Naive thymus-derived CD4-positive, alpha-beta T cell (primary cell): ENCODE data around the gene KIAA0232. TPM values are rescaled to one million over a fixed set of nuclear protein-coding genes. Genes with fewer than 3 reads are reported as not detected.
"Not testable (repeated sequence)": the region's sequence is repeated elsewhere in the genome, so short reads cannot be mapped to it uniquely, and the experiment has no call there.

Experiments
- ATAC-seq: fragments of 150-1000 bp; cut with Tn5 transposase; 2 replicates; pipeline ENCODE4 v1.10.0; 2021; ENCODE audit warnings: mild to moderate bottlenecking, moderate library complexity
- CTCF ChIA-PET: fragments of 350-600 bp; sonication (Branson Sonifier 250); formaldehyde crosslinking; loops from one replicate; lab custom pipeline; 2021; ENCODE audit warnings: antibody characterized with exemption; lab: Charles Lee
- POLR2A ChIA-PET: fragments of 350-600 bp; sonication (Branson Sonifier 250); formaldehyde crosslinking; loops from one replicate; lab custom pipeline; 2021; ENCODE audit warnings: antibody characterized with exemption, inconsistent platforms; lab: Charles Lee
- DNase-seq, 9 donors: peaks; one replicate each; pipeline versions ENCODE4 v3.0.0 to v3.0.0-alpha.2; 2020 to 2022; ENCODE audit warnings: mixed read lengths in 1 of 9
- H3K27ac ChIP-seq: one replicate; pipeline ENCODE4 v1.7.0; 2013; ENCODE audit warnings: mild to moderate bottlenecking, low read depth, low read length, moderate library complexity
- H3K27me3 ChIP-seq, 2 donors: one replicate each; pipeline ENCODE4 v1.7.0; 2013; ENCODE audit warnings: low read length in 2 of 2, mild to moderate bottlenecking in 2 of 2, moderate library complexity in 2 of 2; ENCODE audit not compliant: control insufficient read depth in 2 of 2, insufficient read depth in 2 of 2
- H3K36me3 ChIP-seq, 3 experiments: 1 replicate in 2 of 3; 2 replicates in 1 of 3; pipeline ENCODE4 v1.7.0; 2013; ENCODE audit warnings: low read length in 3 of 3, mild to moderate bottlenecking in 3 of 3, moderate library complexity in 1 of 3; ENCODE audit not compliant: insufficient read depth in 3 of 3, control insufficient read depth in 2 of 3
- H3K4me1 ChIP-seq, 2 donors: one replicate each; pipeline ENCODE4 v1.7.0; 2013; ENCODE audit warnings: low read length in 2 of 2, mild to moderate bottlenecking in 2 of 2, moderate library complexity in 1 of 2; ENCODE audit not compliant: control insufficient read depth in 2 of 2, insufficient read depth in 2 of 2
- H3K4me3 ChIP-seq: 2 replicates; pipeline ENCODE4 v1.7.0; 2013; ENCODE audit warnings: mild to moderate bottlenecking, low read length
- H3K9me3 ChIP-seq, 3 experiments: 1 replicate in 2 of 3; 2 replicates in 1 of 3; pipeline ENCODE4 v1.7.0; 2013; ENCODE audit warnings: low read length in 3 of 3; ENCODE audit not compliant: control insufficient read depth in 2 of 3
- H3K27ac Mint-ChIP-seq, 9 donors: one replicate each; pipeline ENCODE4 v1.8.0; 2020 to 2022; ENCODE audit warnings: mixed read lengths in 9 of 9, mild to moderate bottlenecking in 8 of 9, moderate library complexity in 5 of 9, inconsistent platforms in 2 of 9
- H3K27me3 Mint-ChIP-seq, 5 donors: one replicate each; pipeline ENCODE4 v1.8.0; 2021 to 2022; ENCODE audit warnings: mixed read lengths in 5 of 5, mild to moderate bottlenecking in 1 of 5
- H3K36me3 Mint-ChIP-seq, 5 donors: one replicate each; pipeline ENCODE4 v1.8.0; 2020 to 2022; ENCODE audit warnings: mixed read lengths in 5 of 5, mild to moderate bottlenecking in 3 of 5, inconsistent platforms in 1 of 5
- H3K4me1 Mint-ChIP-seq, 7 donors: one replicate each; pipeline ENCODE4 v1.8.0; 2020 to 2022; ENCODE audit warnings: mixed read lengths in 7 of 7, mild to moderate bottlenecking in 3 of 7, inconsistent platforms in 1 of 7
- H3K4me3 Mint-ChIP-seq, 10 donors: one replicate each; pipeline ENCODE4 v1.8.0; 2020 to 2022; ENCODE audit warnings: mild to moderate bottlenecking in 10 of 10, mixed read lengths in 10 of 10, moderate library complexity in 6 of 10, inconsistent platforms in 2 of 10
- H3K9me3 Mint-ChIP-seq, 11 donors: one replicate each; pipeline ENCODE4 v1.8.0; 2020 to 2022; ENCODE audit warnings: mixed read lengths in 11 of 11, mild to moderate bottlenecking in 4 of 11, inconsistent platforms in 1 of 11, moderate library complexity in 1 of 11
- intact Hi-C, 2 donors: fragments of 100-400 bp; cut with micrococcal nuclease; formaldehyde crosslinking; loops; one replicate each; pipeline ENCODE4 v1.15.1; 2023
- polyA plus RNA-seq, 2 donors: library from polyadenylated mRNA; unstranded; fragments of 300-500 nt; fragmentation: Illumina TruSeq; gene quantifications; one replicate each; pipeline ENCODE4 v1.2.3, GENCODE V29; 2021
- total RNA-seq, 6 experiments: library from RNA in 5 of 6; stranded (reverse) in 5 of 6; gene quantifications; 1 replicate in 5 of 6; 2 replicates in 1 of 6; pipeline ENCODE4 v1.2.3 and lab custom pipeline; 2021 to 2026

The KIAA0232 gene
- total and polyA plus RNA-seq, 7 experiments from 2014 or later = 12.0 to 24.2 (median 17.2) TPM

- Mint-ChIP-seq H3K27ac (peak overlapping the region in 7 of 9 donors; percentile 36 to 94 (median 85)), H3K27me3 (peaks cover 0 to 2% (median 0%) of the 10 kb centered on the region in 5 donors), H3K36me3 (peaks cover 0 to 5% (median 0%) of the 10 kb centered on the region in 5 donors), H3K9me3 (no peaks in the 10 kb centered on the region), H3K4me3 (peak overlapping the region; percentile 86 to 95 (median 90)), H3K4me1 (peaks cover 49 to 63% (median 59%) of the 10 kb centered on the region in 7 donors)
- Histone ChIP-seq H3K27me3 (no peaks in the 10 kb centered on the region), H3K4me3 (peak overlapping the region; percentile 66), H3K36me3 (peaks cover 0 to 9% (median 0%) of the 10 kb centered on the region in 3 experiments), H3K27ac (peak overlapping the region; percentile 97), H3K4me1 (peaks cover 20 to 33% of the 10 kb centered on the region in 2 donors), H3K9me3 (no peaks in the 10 kb centered on the region)
- CTCF ChIA-PET = interaction anchor here (0.7 to 1.4 kb wide), 4 partner anchors 9 to 195 kb away, joined by 3 to 5 read pairs (median 3); no protein-coding TSS in a partner anchor
- ATAC-seq (peak; percentile 29), DNase-seq (peak in 2 of 9 donors; percentile 26 to 64)
- POLR2A ChIA-PET = interaction anchor here (0.6 to 7.1 kb wide), 19 partner anchors 8 to 270 kb away, joined by 3 to 62 read pairs (median 7); partner anchors contain the start of genes BLOC1S4, GRPEL1, MRFAP1 and TADA2B
- intact Hi-C loops = loop anchor here (1.0 to 5.0 kb wide), 16 partner anchors 8 to 1287 kb away; partner anchors contain the start of genes BLOC1S4 (in 2 of the 2), GRPEL1 (in 2 of the 2), TADA2B (in 2 of the 2) and KIAA0232 (in 1 of the 2)
These were observed 127.4 kb downstream of the KIAA0232 start for GRCh38 chr4:6909970-6910339.

DNA sequence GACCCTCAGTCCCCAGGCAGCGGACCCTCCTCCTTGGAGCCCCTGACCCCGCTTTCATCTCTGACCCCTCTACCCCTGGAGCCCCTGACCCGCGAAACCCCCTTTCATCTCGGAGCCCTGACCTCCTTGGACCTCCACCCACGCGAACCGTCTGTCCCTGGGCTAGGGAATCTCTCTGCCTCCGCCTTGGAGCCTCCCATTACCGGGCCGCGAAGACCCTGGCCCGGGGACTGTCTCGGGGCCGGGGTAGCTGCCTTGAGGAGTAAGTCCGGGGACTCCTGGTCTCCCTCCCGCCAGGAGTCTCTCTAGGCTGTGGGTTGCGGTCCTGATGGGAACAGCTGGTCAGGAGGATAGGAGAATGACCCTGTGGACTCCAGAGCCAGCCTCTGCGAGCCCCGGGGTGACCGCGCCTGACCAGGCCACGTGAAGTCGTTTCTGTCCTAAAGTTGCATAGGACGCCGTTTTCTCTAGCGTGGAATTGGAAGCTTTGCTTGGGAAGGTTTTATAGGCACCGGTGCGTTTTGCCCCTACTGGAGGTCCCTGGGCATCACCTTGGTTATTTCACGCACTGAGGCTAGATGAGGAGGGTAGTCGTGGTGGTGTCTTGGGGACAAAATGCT lies 127.9 kb downstream of the KIAA0232 start:
- CTCF ChIA-PET = interaction anchor here (0.7 to 1.3 kb wide), 5 partner anchors 10 to 133 kb away, joined by 3 to 5 read pairs (median 4); partner anchors contain the start of gene TADA2B
- Mint-ChIP-seq H3K4me3 (peak overlapping the region; percentile 86 to 95 (median 90)), H3K36me3 (peaks cover 0 to 5% (median 0%) of the 10 kb centered on the region in 5 donors), H3K4me1 (peaks cover 51 to 68% (median 62%) of the 10 kb centered on the region in 7 donors), H3K9me3 (no peaks in the 10 kb centered on the region), H3K27me3 (peaks cover 0 to 2% (median 0%) of the 10 kb centered on the region in 5 donors), H3K27ac (peak overlapping the region; percentile 36 to 94 (median 85))
- Histone ChIP-seq H3K27ac (peak overlapping the region; percentile 72), H3K9me3 (no peaks in the 10 kb centered on the region), H3K4me1 (peaks cover 20 to 37% of the 10 kb centered on the region in 2 donors), H3K4me3 (peak overlapping the region; percentile 66), H3K27me3 (no peaks in the 10 kb centered on the region), H3K36me3 (peaks cover 0 to 9% (median 0%) of the 10 kb centered on the region in 3 experiments)
- ATAC-seq (no peak), DNase-seq (no peak)
- POLR2A ChIA-PET = interaction anchor here (0.7 to 7.1 kb wide), 9 partner anchors 10 to 237 kb away, joined by 3 to 62 read pairs (median 5); partner anchors contain the start of gene GRPEL1
- intact Hi-C loops = loop anchor here in 1 of 2 donors (2.0 kb wide), 1 partner anchor 16 kb away; no protein-coding TSS in a partner anchor

DNA sequence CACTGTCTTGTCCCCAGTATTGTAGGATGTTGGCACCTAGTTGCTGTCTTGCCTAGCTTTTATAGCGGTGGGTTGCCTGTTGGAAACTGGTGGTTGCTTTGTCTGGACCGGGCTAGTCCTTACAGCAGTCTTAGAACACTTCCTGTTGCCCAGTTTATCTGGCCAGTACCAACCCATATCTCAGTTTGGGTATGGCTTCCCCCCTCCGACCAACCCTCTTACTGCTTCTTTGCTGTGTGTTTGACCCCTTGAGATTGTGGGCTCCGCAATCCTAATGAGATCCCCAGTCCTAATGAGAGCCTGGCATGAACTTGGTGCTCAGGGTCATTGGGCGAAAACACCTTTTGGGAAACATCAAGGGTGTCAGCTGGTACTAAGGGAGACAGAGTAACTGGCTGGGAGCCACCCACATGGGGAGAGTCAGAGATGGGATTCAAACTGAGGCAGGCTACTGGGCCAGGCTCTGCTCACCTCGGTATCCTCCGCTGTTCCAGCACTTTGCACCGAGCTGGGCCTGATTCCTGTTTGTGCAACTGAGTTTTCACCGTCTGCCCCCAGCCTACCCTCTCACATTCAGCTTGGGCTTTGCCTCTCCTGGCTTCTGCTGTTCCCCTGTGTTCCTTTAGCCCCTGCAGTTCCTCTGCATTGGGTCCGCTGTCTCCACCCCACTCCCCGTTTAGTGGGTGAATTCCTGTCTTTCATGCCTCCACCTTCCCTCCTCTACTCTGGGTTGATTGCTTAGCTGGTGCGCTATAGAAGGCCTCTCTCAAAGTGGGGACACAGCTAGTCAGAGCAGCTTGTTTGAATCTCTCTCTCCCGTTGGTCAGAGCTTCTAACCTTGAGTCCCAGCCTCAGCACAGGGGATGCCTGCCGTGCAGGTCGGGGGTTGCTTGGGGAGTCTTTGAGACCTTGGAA lies 128.7 kb downstream of the KIAA0232 start:
- no peaks in the 10 kb centered on the region for H3K27me3 ChIP-seq
- Mint-ChIP-seq H3K27me3 (peaks cover 0 to 2% (median 0%) of the 10 kb centered on the region in 5 donors), H3K36me3 (peaks cover 0 to 5% (median 0%) of the 10 kb centered on the region in 5 donors), H3K27ac (peak overlapping the region; percentile 36 to 94 (median 85)), H3K9me3 (no peaks in the 10 kb centered on the region), H3K4me3 (peak overlapping the region; percentile 86 to 95 (median 90)), H3K4me1 (peaks cover 59 to 76% (median 67%) of the 10 kb centered on the region in 7 donors)
- ChIA-PET POLR2A (interaction anchor here (0.6 to 7.1 kb wide), 13 partner anchors 12 to 1077 kb away, joined by 3 to 62 read pairs (median 4); partner anchors contain the start of gene GRPEL1), CTCF (interaction anchor here (0.7 to 1.3 kb wide), 8 partner anchors 11 to 132 kb away, joined by 3 to 5 read pairs (median 3); partner anchors contain the start of gene TADA2B)
- intact Hi-C loops = loop anchor here in 1 of 2 donors (2.0 kb wide), 1 partner anchor 16 kb away; no protein-coding TSS in a partner anchor
- peaks cover 0 to 9% (median 0%) of the 10 kb centered on the region in 3 experiments for H3K36me3 ChIP-seq
- peaks cover 24 to 45% of the 10 kb centered on the region in 2 donors for H3K4me1 ChIP-seq
- no peak overlapping the region for H3K27ac ChIP-seq
- ATAC-seq (no peak), DNase-seq (no peak)
- no peaks in the 10 kb centered on the region for H3K9me3 ChIP-seq
- H3K4me3 ChIP-seq = peak overlapping the region; percentile 66

- not testable (repeated sequence) for H3K27ac ChIP-seq, H3K9me3 Mint-ChIP-seq, H3K9me3 ChIP-seq, H3K4me3 ChIP-seq, DNase-seq, H3K27me3 ChIP-seq, ATAC-seq, H3K36me3 Mint-ChIP-seq, H3K36me3 ChIP-seq, H3K27me3 Mint-ChIP-seq
- ChIA-PET CTCF (interaction anchor here (0.7 to 1.3 kb wide), 6 partner anchors 12 to 72 kb away, joined by 3 to 5 read pairs (median 3); no protein-coding TSS in a partner anchor), POLR2A (interaction anchor here (0.6 to 7.1 kb wide), 9 partner anchors 11 to 1076 kb away, joined by 3 to 62 read pairs (median 4); partner anchors contain the start of gene GRPEL1)
- intact Hi-C loops = loop anchor here in 1 of 2 donors (2.0 kb wide), 1 partner anchor 15 kb away; no protein-coding TSS in a partner anchor
- H3K4me1 ChIP-seq = peaks cover 31 to 52% of the 10 kb centered on the region in 2 donors
- Mint-ChIP-seq H3K27ac (peak overlapping the region in 6 of 9 donors; percentile 36 to 97 (median 80)), H3K4me3 (peak overlapping the region in 9 of 10 donors; percentile 77 to 95 (median 90)), H3K4me1 (peaks cover 66 to 83% (median 74%) of the 10 kb centered on the region in 7 donors)
These were observed 129.4 kb downstream of the KIAA0232 start for GRCh38 chr4:6911917-6912316.

DNA sequence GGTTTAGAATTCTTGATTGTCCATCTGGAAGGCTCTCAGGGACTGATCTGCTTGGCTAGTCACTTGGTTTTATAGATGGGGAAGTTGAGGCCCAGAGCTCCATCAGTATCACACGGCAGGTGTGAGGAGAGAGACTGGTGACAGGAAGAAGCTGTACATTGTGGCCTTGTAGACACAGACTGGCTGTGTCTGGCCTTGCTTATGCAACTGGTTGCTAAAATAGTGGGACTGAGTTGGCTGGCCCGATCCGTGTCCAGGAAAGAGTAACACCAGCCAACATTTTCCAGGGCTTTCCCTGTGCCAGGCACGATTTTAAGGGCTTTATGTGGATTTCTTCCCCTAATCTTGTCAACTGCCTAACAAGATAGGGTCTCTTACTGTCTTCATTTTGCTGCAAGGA lies 129.9 kb downstream of the KIAA0232 start:
- Mint-ChIP-seq H3K4me1 (peaks cover 69 to 84% (median 74%) of the 10 kb centered on the region in 7 donors), H3K27ac (peak overlapping the region; percentile 2 to 97 (median 40)), H3K4me3 (peak overlapping the region; percentile 47 to 95 (median 62)), H3K27me3 (peaks cover 0 to 2% (median 0%) of the 10 kb centered on the region in 5 donors), H3K36me3 (peaks cover 0 to 8% (median 0%) of the 10 kb centered on the region in 5 donors), H3K9me3 (no peaks in the 10 kb centered on the region)
- H3K27ac ChIP-seq = no peak overlapping the region
- CTCF ChIA-PET = interaction anchor here (0.7 to 1.6 kb wide), 3 partner anchors 14 to 158 kb away, joined by 3 to 4 read pairs (median 3); no protein-coding TSS in a partner anchor
- POLR2A ChIA-PET = interaction anchor here (0.7 to 7.1 kb wide), 12 partner anchors 13 to 1306 kb away, joined by 3 to 62 read pairs (median 4); partner anchors contain the start of gene GRPEL1
- no peak for DNase-seq
- no peaks in the 10 kb centered on the region for H3K9me3 ChIP-seq
- ATAC-seq = no peak
- peaks cover 0 to 9% (median 0%) of the 10 kb centered on the region in 3 experiments for H3K36me3 ChIP-seq
- H3K27me3 ChIP-seq = no peaks in the 10 kb centered on the region
- intact Hi-C loops = no loop called here
- peaks cover 36 to 57% of the 10 kb centered on the region in 2 donors for H3K4me1 ChIP-seq
- H3K4me3 ChIP-seq = no peak overlapping the region
